Common myeloid progenitor, CD34-positive (primary cell): ENCODE data around the gene IGSF3.
"Not testable (repeated sequence)": the region's sequence is repeated elsewhere in the genome, so short reads cannot be mapped to it uniquely, and the experiment has no call there.

Experiments
- CTCF ChIA-PET: fragments of 350-600 bp; sonication (Branson Sonifier 250); formaldehyde crosslinking; loops from one replicate; lab custom pipeline; 2021; ENCODE audit warnings: antibody characterized with exemption; lab: Charles Lee
- POLR2A ChIA-PET: fragments of 350-600 bp; sonication (Branson Sonifier 250); formaldehyde crosslinking; loops from one replicate; lab custom pipeline; 2021; ENCODE audit warnings: antibody characterized with exemption; lab: Charles Lee
- DNase-seq, 3 donors: peaks; one replicate each; pipeline versions ENCODE4 v3.0.0 to v3.0.0-alpha.2; 2013
- H3K27ac ChIP-seq, 2 experiments: 1 replicate in 1 of 2; 2 replicates in 1 of 2; pipeline ENCODE4 v1.7.0; 2013; ENCODE audit warnings: inconsistent platforms in 2 of 2, low read length in 2 of 2, mild to moderate bottlenecking in 2 of 2, low read depth in 1 of 2, moderate library complexity in 1 of 2; ENCODE audit not compliant: severe bottlenecking in 2 of 2, insufficient read depth in 1 of 2, poor library complexity in 1 of 2
- H3K27me3 ChIP-seq, 5 experiments: replicated peaks in 2 of 5; 1 replicate in 3 of 5; 2 replicates in 2 of 5; pipeline versions ENCODE4 v1.6.1 to v1.7.0; 2013; ENCODE audit warnings: low read length in 4 of 5, mild to moderate bottlenecking in 2 of 5, moderate library complexity in 2 of 5, inconsistent platforms in 1 of 5; ENCODE audit not compliant: insufficient read depth in 5 of 5, control insufficient read depth in 4 of 5
- H3K36me3 ChIP-seq, 4 experiments: 1 replicate in 2 of 4; 2 replicates in 2 of 4; pipeline versions ENCODE4 v1.6.1 to v1.7.0; 2013; ENCODE audit warnings: low read length in 3 of 4, control low read depth in 1 of 4, mild to moderate bottlenecking in 1 of 4; ENCODE audit not compliant: control insufficient read depth in 4 of 4, insufficient read depth in 4 of 4
- H3K4me1 ChIP-seq, 4 experiments: 1 replicate in 3 of 4; 2 replicates in 1 of 4; pipeline versions ENCODE4 v1.6.1 to v1.7.1; 2013; ENCODE audit warnings: low read length in 3 of 4, mild to moderate bottlenecking in 3 of 4, control low read depth in 1 of 4, inconsistent platforms in 1 of 4, moderate library complexity in 1 of 4; ENCODE audit not compliant: control insufficient read depth in 4 of 4, insufficient read depth in 4 of 4; ENCODE audit errors: control extremely low read depth in 1 of 4
- H3K4me3 ChIP-seq, 7 experiments: 1 replicate in 4 of 7; 2 replicates in 3 of 7; pipeline versions ENCODE4 v1.5.1 to v1.7.0; 2013; ENCODE audit warnings: mild to moderate bottlenecking in 7 of 7, low read length in 6 of 7, moderate library complexity in 6 of 7, inconsistent platforms in 2 of 7, low read depth in 2 of 7, control low read depth in 1 of 7; ENCODE audit not compliant: insufficient read depth in 4 of 7, control insufficient read depth in 1 of 7; ENCODE audit errors: extremely low read depth in 1 of 7
- H3K9me3 ChIP-seq, 5 experiments: 1 replicate in 4 of 5; 2 replicates in 1 of 5; pipeline versions ENCODE4 v1.6.1 to v1.7.1; 2013; ENCODE audit warnings: low read length in 4 of 5, mild to moderate bottlenecking in 2 of 5, inconsistent platforms in 1 of 5, low read depth in 1 of 5, moderate library complexity in 1 of 5; ENCODE audit not compliant: control insufficient read depth in 4 of 5, insufficient read depth in 2 of 5; ENCODE audit errors: control extremely low read depth in 1 of 5
- WGBS: methylation state at CpG from one replicate; pipeline ENCODE4 v1.1.5; 2013; ENCODE audit not compliant: insufficient coverage; 5-methylcytosine and 5-hydroxymethylcytosine counted together

IGSF3 gene

DNA sequence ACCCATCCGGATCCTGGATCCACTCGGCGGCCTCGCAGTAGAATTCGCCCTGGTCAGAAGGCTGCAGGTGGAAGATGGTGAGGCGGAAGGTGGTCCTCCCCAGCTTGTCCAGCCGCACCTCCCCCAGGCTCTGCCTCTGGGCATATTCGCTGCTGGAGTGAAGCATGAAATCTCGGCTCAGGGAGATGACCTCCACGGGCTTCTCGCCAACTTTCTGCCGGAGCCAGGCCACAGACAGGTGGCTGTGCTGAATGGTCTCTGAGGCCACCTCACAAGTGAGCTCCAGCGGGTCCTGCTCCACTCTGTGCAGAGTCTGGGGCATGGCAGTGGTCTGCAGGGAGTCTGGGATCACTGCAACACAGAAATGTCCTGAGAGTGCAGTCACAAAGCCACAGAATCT lies 53.7 kb downstream of the IGSF3 start:
- H3K27ac ChIP-seq, CTCF ChIA-PET: not testable (repeated sequence)

GRCh38 chr1:116609801-116610371 lies 57.6 kb downstream of the IGSF3 start:
- CTCF ChIA-PET, DNase-seq, POLR2A ChIA-PET, H3K9me3 ChIP-seq, H3K27ac ChIP-seq, H3K4me3 ChIP-seq, H3K4me1 ChIP-seq, H3K36me3 ChIP-seq: not testable (repeated sequence)
- WGBS: 65% methylated on average over 2 of the region's 6 CpGs
- peaks cover 0 to 21% (median 0%) of the 10 kb centered on the region in 5 experiments for H3K27me3 ChIP-seq

More for the DNA sequence above, 53.7 kb downstream of the IGSF3 start:
- H3K4me3 ChIP-seq, H3K36me3 ChIP-seq, POLR2A ChIA-PET, H3K27me3 ChIP-seq, H3K9me3 ChIP-seq, DNase-seq, H3K4me1 ChIP-seq: not testable (repeated sequence)
- 91% methylated on average over 7 of the region's 13 CpGs for WGBS

DNA sequence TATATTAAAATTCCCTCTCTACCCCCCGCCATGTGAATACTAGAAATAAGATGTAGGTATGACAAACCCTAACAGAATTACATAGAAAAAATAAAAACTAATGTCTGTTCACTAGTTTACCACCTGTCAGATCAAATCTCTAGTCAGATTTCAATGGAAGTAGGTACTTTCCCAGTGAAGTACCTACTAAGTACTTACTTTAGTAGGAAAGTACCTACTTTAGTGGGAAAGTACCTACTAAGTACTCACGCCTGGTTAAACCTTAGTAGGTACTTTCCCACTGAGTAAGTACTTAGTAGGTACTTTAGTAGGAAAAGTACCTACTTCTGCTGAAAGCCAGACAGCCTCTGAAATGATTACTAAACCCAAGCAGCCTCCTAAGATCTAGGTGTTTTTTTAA lies 58.7 kb downstream of the IGSF3 start:
- peaks cover 0 to 27% (median 2%) of the 10 kb centered on the region in 5 experiments for H3K27me3 ChIP-seq
- H3K4me1 ChIP-seq, H3K36me3 ChIP-seq, H3K9me3 ChIP-seq, H3K27ac ChIP-seq, POLR2A ChIA-PET, CTCF ChIA-PET, DNase-seq, H3K4me3 ChIP-seq: not testable (repeated sequence)
- no CpG with 5 or more reads among the region's 2 CpGs for WGBS

DNA sequence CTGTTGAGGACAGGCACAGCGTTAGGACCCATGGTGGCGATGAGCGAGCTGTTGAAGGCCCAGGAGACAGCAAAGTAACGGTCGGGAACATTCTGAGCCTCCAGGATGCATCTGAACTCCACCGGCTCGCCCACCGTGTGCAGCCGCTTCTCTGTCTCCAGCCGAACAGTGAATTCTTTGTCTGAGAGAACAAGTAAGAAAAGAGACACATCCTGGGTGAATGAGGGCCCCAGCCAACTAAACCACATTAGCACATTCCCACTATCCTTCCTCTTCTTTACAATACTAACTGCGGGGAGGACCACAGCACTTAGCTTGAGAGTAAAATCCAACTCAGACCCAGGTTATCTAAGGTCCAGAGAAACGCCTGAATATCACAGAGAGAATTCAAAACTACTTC lies 59.4 kb downstream of the IGSF3 start:
- CTCF ChIA-PET: not testable (repeated sequence)

GRCh38 chr1:116607463-116607862 lies 60.1 kb downstream of the IGSF3 start:
- H3K9me3 ChIP-seq, H3K4me3 ChIP-seq, H3K27ac ChIP-seq, DNase-seq, CTCF ChIA-PET, H3K36me3 ChIP-seq, POLR2A ChIA-PET, H3K4me1 ChIP-seq: not testable (repeated sequence)
- H3K27me3 ChIP-seq: peaks cover 0 to 25% (median 2%) of the 10 kb centered on the region in 5 experiments
- WGBS: no CpG with 5 or more reads among the region's 1 CpG

More for the DNA sequence above, 59.4 kb downstream of the IGSF3 start:
- H3K4me1 ChIP-seq, H3K9me3 ChIP-seq, DNase-seq, H3K4me3 ChIP-seq, H3K27ac ChIP-seq, POLR2A ChIA-PET, H3K36me3 ChIP-seq: not testable (repeated sequence)
- peaks cover 0 to 27% (median 2%) of the 10 kb centered on the region in 5 experiments for H3K27me3 ChIP-seq
- WGBS: 100% methylated on average over 2 of the region's 12 CpGs

DNA sequence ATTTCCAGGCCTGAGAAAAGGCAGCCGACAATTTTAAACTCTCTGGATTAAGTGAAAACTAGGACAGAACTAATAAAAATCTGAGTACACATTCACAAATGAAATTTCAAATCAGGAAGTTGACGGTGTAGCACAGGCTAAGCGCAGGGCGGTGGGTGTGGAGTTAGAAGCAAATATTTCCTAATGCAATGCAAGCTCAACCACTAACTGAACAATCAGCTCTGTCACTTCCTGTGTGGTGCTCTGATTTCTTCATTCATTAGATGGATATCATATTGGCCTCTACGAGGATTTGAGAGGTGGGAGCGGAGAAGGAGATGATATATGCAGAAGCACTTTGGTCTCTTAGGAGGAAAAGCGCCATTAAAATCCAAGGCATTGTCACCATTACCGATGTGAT lies 61.5 kb downstream of the IGSF3 start:
- POLR2A ChIA-PET, H3K4me1 ChIP-seq, H3K27ac ChIP-seq, CTCF ChIA-PET, H3K4me3 ChIP-seq, H3K36me3 ChIP-seq, H3K9me3 ChIP-seq: not testable (repeated sequence)
- H3K27me3 ChIP-seq: peaks cover 0 to 23% (median 2%) of the 10 kb centered on the region in 5 experiments
- WGBS: 57% methylated on average over 2 of the region's 8 CpGs
- peak; percentile 26 to 81 (median 70) for DNase-seq

DNA sequence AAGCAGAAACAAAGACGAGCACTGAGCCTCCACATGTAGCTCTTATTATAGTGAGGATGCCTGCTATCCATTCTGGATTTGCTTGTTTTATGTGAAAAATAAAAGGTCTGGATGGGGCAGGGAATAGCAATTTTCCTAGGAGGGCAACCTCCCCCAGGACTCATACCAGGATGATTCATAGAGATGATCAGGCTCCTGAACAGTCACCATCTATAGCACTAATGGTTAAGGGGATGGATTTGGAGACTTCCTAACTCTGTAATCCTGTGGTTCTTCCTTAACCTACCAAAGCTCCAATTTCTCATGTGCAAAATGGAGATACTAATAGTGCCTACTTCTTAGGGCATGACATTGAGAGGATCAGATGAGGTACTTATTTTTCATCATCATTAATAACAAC lies 62.2 kb downstream of the IGSF3 start:
- Histone ChIP-seq H3K4me1 (peaks cover 0 to 7% (median 1%) of the 10 kb centered on the region in 4 experiments), H3K36me3 (no peaks in the 10 kb centered on the region), H3K27ac (no peak overlapping the region), H3K4me3 (no peak overlapping the region), H3K27me3 (peaks cover 0 to 23% (median 2%) of the 10 kb centered on the region in 5 experiments), H3K9me3 (no peaks in the 10 kb centered on the region)
- no peak for DNase-seq
- WGBS: no CpG with 5 or more reads among the region's 1 CpG
- CTCF ChIA-PET: no interaction called here
- POLR2A ChIA-PET: no interaction called here
